Mesenchymal stem cell (in vitro differentiated cells and primary cell): Measurements from ENCODE around the gene GPS1.

ENCODE experiments used
- DNase-seq: peaks from one replicate; pipeline ENCODE4 v3.0.0-alpha.2; 2013
- H2AFZ ChIP-seq: one replicate; pipeline ENCODE4 v1.6.1; 2013; ENCODE audit warnings: low read depth, mild to moderate bottlenecking, control low read depth, inconsistent platforms, low read length, moderate library complexity
- H2AK5ac ChIP-seq: 2 replicates; pipeline ENCODE4 v1.6.1; 2013; ENCODE audit warnings: low read length, moderate library complexity, mild to moderate bottlenecking, inconsistent platforms; ENCODE audit not compliant: severe bottlenecking
- H2BK120ac ChIP-seq: one replicate; pipeline ENCODE4 v1.6.1; 2013; ENCODE audit warnings: low read depth, mild to moderate bottlenecking, inconsistent platforms, low read length, moderate library complexity
- H2BK12ac ChIP-seq, 2 experiments: one replicate each; pipeline ENCODE4 v1.6.1; 2013; ENCODE audit warnings: inconsistent platforms in 2 of 2, low read length in 2 of 2, mild to moderate bottlenecking in 2 of 2, moderate library complexity in 2 of 2, control low read depth in 1 of 2
- H2BK15ac ChIP-seq: one replicate; pipeline ENCODE4 v1.6.1; 2013; ENCODE audit warnings: mild to moderate bottlenecking, low read depth, inconsistent platforms; ENCODE audit not compliant: poor library complexity, severe bottlenecking
- H2BK5ac ChIP-seq: 2 replicates; pipeline ENCODE4 v1.6.1; 2013; ENCODE audit warnings: low read depth, mild to moderate bottlenecking, low read length, control low read depth, inconsistent platforms; ENCODE audit not compliant: poor library complexity, severe bottlenecking
- H3K14ac ChIP-seq, 2 experiments: one replicate each; pipeline ENCODE4 v1.6.1; 2013; ENCODE audit warnings: inconsistent platforms in 2 of 2, low read length in 2 of 2, control low read depth in 1 of 2, mild to moderate bottlenecking in 1 of 2, moderate library complexity in 1 of 2
- H3K18ac ChIP-seq, 2 experiments: one replicate each; pipeline ENCODE4 v1.6.1; 2013; ENCODE audit warnings: inconsistent platforms in 2 of 2, low read length in 2 of 2, control low read depth in 1 of 2, low read depth in 1 of 2, mild to moderate bottlenecking in 1 of 2
- H3K23ac ChIP-seq, 2 experiments: one replicate each; pipeline ENCODE4 v1.6.1; 2013; ENCODE audit warnings: inconsistent platforms in 2 of 2, low read length in 2 of 2, mild to moderate bottlenecking in 2 of 2, moderate library complexity in 2 of 2, control low read depth in 1 of 2
- H3K27ac ChIP-seq: 2 replicates; pipeline ENCODE4 v1.5.1; 2013; ENCODE audit warnings: mild to moderate bottlenecking, moderate library complexity, low read length, control low read depth, inconsistent platforms; ENCODE audit not compliant: poor library complexity, severe bottlenecking
- H3K27me3 ChIP-seq, 2 experiments: 2 replicates each; pipeline versions ENCODE4 v1.6.1 to v1.7.0; 2013; ENCODE audit warnings: low read length in 2 of 2, mild to moderate bottlenecking in 2 of 2, moderate library complexity in 2 of 2, control low read depth in 1 of 2, inconsistent platforms in 1 of 2; ENCODE audit not compliant: control insufficient read depth in 1 of 2, insufficient read depth in 1 of 2
- H3K36me3 ChIP-seq, 2 experiments: 2 replicates each; pipeline versions ENCODE4 v1.6.1 to v1.7.0; 2013; ENCODE audit warnings: low read length in 2 of 2, control low read depth in 1 of 2, inconsistent platforms in 1 of 2, low read depth in 1 of 2, mild to moderate bottlenecking in 1 of 2; ENCODE audit not compliant: insufficient read depth in 2 of 2, control insufficient read depth in 1 of 2
- H3K4ac ChIP-seq, 2 experiments: one replicate each; pipeline ENCODE4 v1.6.1; 2013; ENCODE audit warnings: inconsistent platforms in 2 of 2, low read length in 2 of 2, mild to moderate bottlenecking in 2 of 2, moderate library complexity in 2 of 2, control low read depth in 1 of 2, low read depth in 1 of 2
- H3K4me1 ChIP-seq: 2 replicates; pipeline ENCODE4 v1.6.1; 2013; ENCODE audit warnings: low read depth, low read length, control low read depth; ENCODE audit not compliant: control insufficient read depth, insufficient read depth
- H3K4me2 ChIP-seq: 2 replicates; pipeline ENCODE4 v1.6.1; 2013; ENCODE audit warnings: low read length, mild to moderate bottlenecking, inconsistent platforms; ENCODE audit not compliant: poor library complexity, severe bottlenecking
- H3K4me3 ChIP-seq, 2 experiments: 2 replicates each; pipeline versions ENCODE4 v1.5.1 to v1.7.0; 2013; ENCODE audit warnings: low read length in 2 of 2, mild to moderate bottlenecking in 2 of 2, control low read depth in 1 of 2, low read depth in 1 of 2; ENCODE audit not compliant: insufficient read depth in 1 of 2
- H3K79me1 ChIP-seq: replicated peaks from 2 replicates; pipeline ENCODE4 v1.6.1; 2013; ENCODE audit warnings: mild to moderate bottlenecking, control low read depth, low read length, inconsistent platforms; ENCODE audit not compliant: poor library complexity, severe bottlenecking
- H3K9ac ChIP-seq: 2 replicates; pipeline ENCODE4 v1.7.0; 2013; ENCODE audit warnings: mild to moderate bottlenecking, low read length, moderate library complexity
- H3K9me3 ChIP-seq: 2 replicates; pipeline ENCODE4 v1.7.0; 2013; ENCODE audit warnings: mild to moderate bottlenecking, low read length; ENCODE audit not compliant: control insufficient read depth
- H4K8ac ChIP-seq: one replicate; pipeline ENCODE4 v1.6.1; 2013; ENCODE audit warnings: inconsistent platforms, mild to moderate bottlenecking, low read length, moderate library complexity
- H4K91ac ChIP-seq: one replicate; pipeline ENCODE4 v1.6.1; 2013; ENCODE audit warnings: mild to moderate bottlenecking, low read length, inconsistent platforms
- WGBS: methylation state at CpG from one replicate; pipeline ENCODE4 v1.1.7; 2013; ENCODE audit warnings: mixed read lengths; 5-methylcytosine and 5-hydroxymethylcytosine counted together

Gene GPS1

DNA sequence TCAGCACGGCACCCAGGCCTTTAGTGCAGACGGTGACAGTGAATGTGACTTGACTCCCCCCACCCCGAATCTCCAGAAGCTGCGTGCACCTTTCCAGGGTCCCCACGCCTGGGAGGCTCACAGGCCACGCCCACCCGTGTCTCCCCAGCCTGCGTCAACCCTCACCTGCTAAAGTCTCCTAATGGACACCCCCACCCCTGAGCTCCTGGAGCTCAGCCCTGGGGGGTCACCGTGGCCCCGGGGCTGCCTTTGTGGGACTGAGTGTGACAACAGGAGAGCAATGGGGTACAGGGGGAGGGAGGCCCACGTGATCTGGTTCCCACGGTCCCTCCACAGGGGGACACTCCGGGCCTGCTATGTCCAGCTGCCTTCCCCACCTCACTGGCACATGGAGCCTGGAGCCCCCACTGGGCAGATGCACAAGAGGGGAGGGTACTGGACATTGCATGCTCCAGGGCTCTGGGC lies 53.8 kb downstream of the GPS1 start:
- no peak overlapping the region for H2AFZ ChIP-seq
- H3K4me3 ChIP-seq: no peak overlapping the region
- peak overlapping the region; percentile 93 for H4K91ac ChIP-seq
- no peak overlapping the region for H3K27ac ChIP-seq
- no peak overlapping the region for H2BK15ac ChIP-seq
- no peak overlapping the region for H2BK5ac ChIP-seq
- peaks cover 6 to 29% of the 10 kb centered on the region in 2 experiments for H3K36me3 ChIP-seq
- H2AK5ac ChIP-seq: no peak overlapping the region
- DNase-seq: no peak
- H4K8ac ChIP-seq: peak overlapping the region; percentile 96
- peak overlapping the region in 1 of 2 experiments; percentile 98 for H2BK12ac ChIP-seq
- peak overlapping the region; percentile 24 to 78 for H3K4ac ChIP-seq
- peaks cover 49% of the 10 kb centered on the region for H3K4me1 ChIP-seq
- no peak overlapping the region for H3K23ac ChIP-seq
- H3K14ac ChIP-seq: no peak overlapping the region
- peak overlapping the region; percentile 70 to 92 for H3K18ac ChIP-seq
- peaks cover 5% of the 10 kb centered on the region for H3K79me1 ChIP-seq
- WGBS: 95% methylated on average over 13 of the region's 13 CpGs
- H3K9me3 ChIP-seq: no peaks in the 10 kb centered on the region
- H3K4me2 ChIP-seq: no peak overlapping the region
- no peak overlapping the region for H3K9ac ChIP-seq
- no peak overlapping the region for H2BK120ac ChIP-seq
- H3K27me3 ChIP-seq: no peaks in the 10 kb centered on the region

DNA sequence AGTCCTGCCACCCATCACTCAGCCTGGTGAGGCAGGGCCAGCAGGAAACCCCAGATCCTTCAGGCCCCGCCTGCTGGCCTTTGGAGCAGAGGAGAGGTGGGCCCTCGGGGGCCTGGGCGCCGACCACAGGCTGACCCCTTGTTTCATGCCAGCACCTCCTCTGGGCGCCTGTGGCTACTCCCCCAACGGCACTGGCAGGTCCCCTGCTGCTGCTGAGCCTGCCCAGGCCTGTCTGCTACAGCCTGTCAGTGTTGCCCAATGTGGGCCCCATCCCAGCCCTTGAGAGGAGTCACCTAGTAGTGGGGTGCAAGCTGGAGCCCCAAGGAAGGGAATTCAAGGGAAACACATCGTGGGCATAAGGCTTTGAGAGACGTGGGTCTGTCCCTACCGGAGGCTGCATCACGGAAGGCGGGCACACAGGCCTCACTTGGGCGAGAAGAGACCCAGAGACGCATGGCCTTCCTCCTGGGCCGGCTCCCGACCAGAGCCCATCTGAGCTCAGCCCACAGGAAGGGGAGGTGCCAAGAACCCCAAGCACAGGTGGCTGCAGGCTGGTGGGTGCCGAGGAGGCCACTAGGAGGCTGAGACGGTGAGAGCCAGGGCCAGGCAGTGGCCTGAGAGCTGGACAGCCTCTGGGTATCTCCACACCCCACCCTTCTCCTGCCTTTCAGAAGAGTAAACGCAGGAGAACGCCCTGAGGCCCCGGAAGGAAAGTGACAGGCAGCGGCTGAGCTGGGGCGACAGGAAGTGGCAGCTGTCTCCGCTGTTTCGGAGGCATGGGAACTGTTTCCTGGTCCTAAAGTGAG lies 54.4 kb downstream of the GPS1 start:
- H3K27me3 ChIP-seq: no peaks in the 10 kb centered on the region
- peak overlapping the region; percentile 57 for H2AFZ ChIP-seq
- H2AK5ac ChIP-seq: peak overlapping the region; percentile 6
- peak; percentile 80 for DNase-seq
- peaks cover 45% of the 10 kb centered on the region for H3K4me1 ChIP-seq
- H3K9me3 ChIP-seq: no peaks in the 10 kb centered on the region
- no peak overlapping the region for H3K27ac ChIP-seq
- H2BK120ac ChIP-seq: peak overlapping the region; percentile 29
- no peak overlapping the region for H3K23ac ChIP-seq
- peaks cover 2% of the 10 kb centered on the region for H3K79me1 ChIP-seq
- H3K9ac ChIP-seq: no peak overlapping the region
- H2BK5ac ChIP-seq: no peak overlapping the region
- peak overlapping the region in 1 of 2 experiments; percentile 36 for H3K14ac ChIP-seq
- peak overlapping the region; percentile 93 for H4K91ac ChIP-seq
- no peak overlapping the region for H2BK15ac ChIP-seq
- H3K4ac ChIP-seq: peak overlapping the region; percentile 43 to 78
- H3K18ac ChIP-seq: peak overlapping the region; percentile 70 to 92
- H3K36me3 ChIP-seq: peaks cover 6 to 25% of the 10 kb centered on the region in 2 experiments
- peak overlapping the region; percentile 26 for H3K4me2 ChIP-seq
- H4K8ac ChIP-seq: peak overlapping the region; percentile 96
- WGBS: 46% methylated on average over 24 of the region's 24 CpGs
- peak overlapping the region; percentile 49 to 98 for H2BK12ac ChIP-seq
- no peak overlapping the region for H3K4me3 ChIP-seq

DNA sequence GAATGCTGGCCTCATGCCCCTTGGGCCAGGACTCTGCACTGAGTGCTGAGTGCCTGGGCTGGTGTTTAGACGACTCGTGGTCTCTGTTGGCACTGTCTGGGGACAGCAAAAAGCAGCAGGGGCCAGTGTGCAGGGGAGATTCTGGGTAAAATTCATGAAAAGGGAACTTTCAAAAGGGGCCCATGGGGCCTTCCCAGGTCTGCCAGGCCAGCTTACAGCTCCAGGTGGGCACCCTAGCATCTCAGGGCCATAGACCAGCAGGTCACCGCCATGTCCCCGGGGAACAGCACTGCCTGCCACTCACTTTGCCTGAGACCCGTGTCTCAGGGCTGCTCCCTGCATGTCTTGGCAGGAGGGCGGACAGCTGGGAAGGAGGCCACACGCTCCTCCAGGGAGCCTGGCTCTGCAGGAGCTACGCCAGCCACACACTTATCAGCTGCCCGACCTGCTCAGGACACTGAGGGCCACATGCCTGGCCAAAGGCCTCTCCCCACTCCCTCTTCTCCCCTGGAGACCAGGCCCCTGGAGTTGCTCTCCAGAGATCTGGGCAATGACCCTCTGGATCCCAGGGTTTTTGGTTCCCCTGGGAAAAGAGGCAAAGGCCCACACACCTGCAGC lies 55.1 kb downstream of the GPS1 start:
- WGBS: 72% methylated on average over 9 of the region's 9 CpGs
- Histone ChIP-seq H2BK12ac (peak overlapping the region; percentile 4 to 98), H2AFZ (peak overlapping the region; percentile 57), H3K18ac (peak overlapping the region; percentile 89 to 92), H3K9me3 (no peaks in the 10 kb centered on the region), H2BK120ac (peak overlapping the region; percentile 2), H3K4me2 (peak overlapping the region; percentile 26), H2BK15ac (peak overlapping the region; percentile 71), H3K9ac (no peak overlapping the region), H3K27ac (no peak overlapping the region), H3K4ac (peak overlapping the region; percentile 76 to 82), H3K36me3 (peaks cover 11 to 21% of the 10 kb centered on the region in 2 experiments), H3K27me3 (no peaks in the 10 kb centered on the region), H2AK5ac (peak overlapping the region; percentile 6), H2BK5ac (no peak overlapping the region), H3K14ac (peak overlapping the region in 1 of 2 experiments; percentile 53), H3K79me1 (peaks cover 2% of the 10 kb centered on the region), H3K4me3 (no peak overlapping the region), H4K91ac (peak overlapping the region; percentile 93), H3K4me1 (peaks cover 38% of the 10 kb centered on the region), H3K23ac (no peak overlapping the region), H4K8ac (peak overlapping the region; percentile 96)
- no peak for DNase-seq
